ENCODE data around the gene CAMKMT.

- TF ChIP-seq CTCF (IDR thresholded peaks at IDR 0.05) = no peak
- no peak for TF ChIP-seq POLR2A (IDR thresholded peaks at IDR 0.05)
These were observed 293.7 kb downstream of the CAMKMT start for GRCh38 chr2:44655401-44655864.
